ENCODE data around the gene TOX3.

DNA sequence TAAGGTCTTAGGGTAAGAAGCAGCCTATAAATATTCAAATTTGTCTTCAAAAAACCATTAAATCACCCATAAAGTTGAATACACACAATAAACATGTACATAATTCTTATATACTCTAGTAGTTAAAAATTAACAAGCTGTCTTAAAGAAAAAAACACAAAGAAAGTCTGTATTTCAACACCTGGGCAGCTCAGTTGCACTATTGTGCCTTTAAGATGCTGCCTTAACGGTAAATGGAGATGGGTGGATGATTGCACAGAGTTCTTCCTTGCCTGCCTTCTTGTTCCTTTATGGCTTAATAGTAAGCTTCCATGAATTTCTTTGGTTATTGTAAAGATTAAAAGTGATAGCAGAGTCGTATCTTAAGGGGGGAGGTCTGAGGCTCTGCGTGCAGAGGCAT, 105.1 kb downstream of the TOX3 start:
- TF ChIP-seq, protein P1, sequence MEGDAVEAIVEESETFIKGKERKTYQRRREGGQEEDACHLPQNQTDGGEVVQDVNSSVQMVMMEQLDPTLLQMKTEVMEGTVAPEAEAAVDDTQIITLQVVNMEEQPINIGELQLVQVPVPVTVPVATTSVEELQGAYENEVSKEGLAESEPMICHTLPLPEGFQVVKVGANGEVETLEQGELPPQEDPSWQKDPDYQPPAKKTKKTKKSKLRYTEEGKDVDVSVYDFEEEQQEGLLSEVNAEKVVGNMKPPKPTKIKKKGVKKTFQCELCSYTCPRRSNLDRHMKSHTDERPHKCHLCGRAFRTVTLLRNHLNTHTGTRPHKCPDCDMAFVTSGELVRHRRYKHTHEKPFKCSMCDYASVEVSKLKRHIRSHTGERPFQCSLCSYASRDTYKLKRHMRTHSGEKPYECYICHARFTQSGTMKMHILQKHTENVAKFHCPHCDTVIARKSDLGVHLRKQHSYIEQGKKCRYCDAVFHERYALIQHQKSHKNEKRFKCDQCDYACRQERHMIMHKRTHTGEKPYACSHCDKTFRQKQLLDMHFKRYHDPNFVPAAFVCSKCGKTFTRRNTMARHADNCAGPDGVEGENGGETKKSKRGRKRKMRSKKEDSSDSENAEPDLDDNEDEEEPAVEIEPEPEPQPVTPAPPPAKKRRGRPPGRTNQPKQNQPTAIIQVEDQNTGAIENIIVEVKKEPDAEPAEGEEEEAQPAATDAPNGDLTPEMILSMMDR (IDR thresholded peaks at IDR 0.05; ENCODE audit: insufficient read depth, low read length, poor library complexity, severe bottlenecking), result no peak
- TF ChIP-seq EZH2phosphoT487 (conservative IDR thresholded peaks at IDR 0.05; ENCODE audit: low read length), result no peak

All from SU-DHL-6 (cell line).